GM21381 (cell line): ENCODE data around the gene EDN3.

Experiments
- ATAC-seq: cut with Tn5 transposase; IDR thresholded peaks from one replicate; pipeline ENCODE4 v1.9.1; 2021; ENCODE audit warnings: mild to moderate bottlenecking, moderate library complexity; ENCODE audit not compliant: unreplicated experiment

Gene EDN3

GRCh38 chr20:59300333-59301081 lies at the start of gene EDN3:
TSS of gene EDN3 (plus strand) at chr20:59300611. CDS start at chr20:59300813, 202 bp downstream.
- ATAC-seq, result no peak

- no peak for ATAC-seq
These were observed 47.1 kb upstream of the EDN3 start for GRCh38 chr20:59253325-59253724.

- ATAC-seq, result no peak
These were observed 46.6 kb upstream of the EDN3 start for GRCh38 chr20:59253779-59254319.

- ATAC-seq, result no peak
These were observed 45.2 kb upstream of the EDN3 start for GRCh38 chr20:59255256-59255655.

GRCh38 chr20:59258221-59258621 lies 42.2 kb upstream of the EDN3 start:
- ATAC-seq, result no peak

- ATAC-seq, result no peak
These were observed 40.5 kb upstream of the EDN3 start for GRCh38 chr20:59259946-59260345.

GRCh38 chr20:59265298-59265697 lies 35.1 kb upstream of the EDN3 start:
- no peak for ATAC-seq

- no peak for ATAC-seq
These were observed 31.5 kb upstream of the EDN3 start for GRCh38 chr20:59268870-59269269.

GRCh38 chr20:59269411-59270025 lies 30.9 kb upstream of the EDN3 start:
- no peak for ATAC-seq

GRCh38 chr20:59270380-59270779 lies 30.0 kb upstream of the EDN3 start:
- no peak for ATAC-seq

GRCh38 chr20:59273739-59274357 lies 26.6 kb upstream of the EDN3 start:
- no peak for ATAC-seq

- ATAC-seq, result no peak
These were observed 23.5 kb upstream of the EDN3 start for GRCh38 chr20:59276938-59277337.

- ATAC-seq, result no peak
These were observed 15.9 kb upstream of the EDN3 start for GRCh38 chr20:59284470-59284869.

- ATAC-seq, result no peak
These were observed 10.4 kb upstream of the EDN3 start for GRCh38 chr20:59289994-59290393.

GRCh38 chr20:59291740-59292383 lies 8.5 kb upstream of the EDN3 start:
- ATAC-seq, result no peak

- ATAC-seq, result no peak
These were observed 4.9 kb upstream of the EDN3 start for GRCh38 chr20:59295531-59295930.

- no peak for ATAC-seq
These were observed 2.7 kb upstream of the EDN3 start for GRCh38 chr20:59297686-59298085.

GRCh38 chr20:59299945-59300332 lies 472 bp upstream of the EDN3 start:
- no peak for ATAC-seq

GRCh38 chr20:59301343-59302007 lies 1.1 kb downstream of the EDN3 start:
- ATAC-seq, result no peak

- no peak for ATAC-seq
These were observed 5.7 kb downstream of the EDN3 start for GRCh38 chr20:59305908-59306655.
